SJCRH30 (cell line): ENCODE data around the gene SEMA3E. TPM values are rescaled to one million over a fixed set of nuclear protein-coding genes. Genes with fewer than 3 reads are reported as not detected.
A peak's percentile ranks its signal among the peaks of the same experiment; 100 is the strongest.
"Not testable (repeated sequence)": the region's sequence is repeated elsewhere in the genome, so short reads cannot be mapped to it uniquely, and the experiment has no call there.

Experiments
- DNase-seq, 2 experiments: peaks; one replicate each; pipeline ENCODE4 v3.0.0-alpha.2; 2015 to 2020
- H3K27ac ChIP-seq: fragments of 250-450 bp; sonication (Bioruptor Pico); 2 replicates; pipeline ENCODE4 v1.5.1; 2020; ENCODE audit warnings: mild to moderate bottlenecking, moderate library complexity
- H3K27me3 ChIP-seq: fragments of 250-450 bp; sonication (Bioruptor Pico); 2 replicates; pipeline ENCODE4 v1.5.1; 2020; ENCODE audit warnings: mild to moderate bottlenecking, moderate library complexity
- H3K36me3 ChIP-seq: fragments of 250-450 bp; sonication (Bioruptor Pico); 2 replicates; pipeline ENCODE4 v1.5.1; 2020; ENCODE audit warnings: mild to moderate bottlenecking, moderate library complexity
- H3K4me1 ChIP-seq: fragments of 250-450 bp; sonication (Bioruptor Pico); 2 replicates; pipeline ENCODE4 v1.5.1; 2020; ENCODE audit warnings: mild to moderate bottlenecking, moderate library complexity
- H3K4me3 ChIP-seq: fragments of 250-450 bp; sonication (Bioruptor Pico); 2 replicates; pipeline ENCODE4 v1.5.1; 2020; ENCODE audit warnings: mild to moderate bottlenecking, moderate library complexity
- H3K9me3 ChIP-seq: fragments of 250-450 bp; sonication (Bioruptor Pico); replicated peaks from 2 replicates; pipeline ENCODE4 v1.5.1; 2020; ENCODE audit warnings: mild to moderate bottlenecking, moderate library complexity
- total RNA-seq: library from RNA; depleted of rRNA; stranded (reverse); fragments of >200 nt; shearing (Covaris generic); gene quantifications from 2 replicates; pipeline ENCODE4 v1.2.3, GENCODE V29; 2014

Gene SEMA3E
- total RNA-seq, 1 experiment from 2014 or later: 0.53 TPM

DNA sequence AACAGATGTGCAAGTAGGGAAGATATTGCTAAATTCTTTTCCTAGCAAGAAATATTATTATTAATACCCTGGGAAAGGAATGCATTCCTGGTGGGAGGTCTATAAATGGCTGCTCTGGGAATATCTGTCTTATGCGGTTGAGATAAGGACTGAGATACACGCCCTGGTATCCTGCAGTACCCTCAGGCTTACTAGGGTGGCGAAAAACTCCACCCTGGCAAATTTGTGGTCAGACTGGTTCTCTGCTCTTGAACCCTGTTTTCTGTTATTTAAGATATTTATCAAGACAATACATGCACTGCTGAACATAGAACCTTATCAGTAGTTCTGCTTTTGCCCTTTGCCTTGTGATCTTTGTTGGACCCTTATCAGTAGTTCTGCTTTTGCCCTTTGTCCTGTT is 96.4 kb downstream of the SEMA3E start:
- not testable (repeated sequence) for H3K4me3 ChIP-seq, H3K36me3 ChIP-seq, H3K9me3 ChIP-seq

DNA sequence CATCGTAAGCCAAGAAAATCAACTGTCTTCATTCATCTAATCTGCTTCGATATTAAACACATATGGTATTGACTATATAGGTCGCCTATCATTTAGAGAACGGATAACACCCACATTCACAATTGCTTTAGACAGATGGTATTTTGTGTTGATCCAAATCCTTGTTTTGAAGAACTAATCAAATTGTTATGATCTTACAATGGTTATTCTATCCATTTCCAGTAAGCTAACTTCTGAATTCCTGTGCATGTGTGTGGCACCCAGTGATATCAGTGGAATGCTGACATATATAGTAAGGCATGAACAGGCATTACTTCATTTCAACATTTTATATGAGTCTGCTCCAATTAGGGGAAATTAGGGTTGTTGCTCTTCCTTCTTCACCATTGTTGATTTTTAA is 98.8 kb downstream of the SEMA3E start:
- no peaks in the 10 kb centered on the region for H3K27me3 ChIP-seq

More for the DNA sequence above, 96.4 kb downstream of the SEMA3E start:
- H3K4me1 ChIP-seq: peaks cover 13% of the 10 kb centered on the region; the same call in 1 of the 2 replicates
- not testable (repeated sequence) for H3K27ac ChIP-seq, H3K27me3 ChIP-seq, DNase-seq

DNA sequence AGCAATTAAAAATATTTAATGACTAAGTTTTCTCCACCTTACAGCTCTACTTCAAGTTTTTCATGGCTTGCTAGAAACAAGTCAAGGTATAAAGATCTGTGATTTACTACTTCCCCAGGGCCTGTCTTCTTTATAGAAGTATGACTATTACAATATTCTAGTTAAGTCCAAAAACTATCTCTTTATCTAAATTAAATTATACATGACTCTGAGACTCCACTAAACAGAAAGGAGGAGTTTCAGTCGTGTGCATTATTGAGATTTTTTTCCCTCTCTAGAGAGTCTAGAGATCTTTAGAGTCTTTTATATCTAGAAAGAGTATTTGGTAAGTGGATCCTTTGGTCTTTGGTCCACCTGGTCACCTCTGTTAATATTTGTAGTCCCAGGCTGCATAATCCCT is 100.7 kb downstream of the SEMA3E start:
- DNase-seq: no peak
- H3K9me3 ChIP-seq: 0 out of 2 replicates have a peak, but pooled peaks cover 5% of the 10 kb centered on the region
- no peaks in the 10 kb centered on the region; the same call in 1 of the 2 replicates for H3K36me3 ChIP-seq
- H3K27ac ChIP-seq: no peak overlapping the region
- peaks cover 13% of the 10 kb centered on the region; the same call in 1 of the 2 replicates for H3K4me1 ChIP-seq
- no peaks in the 10 kb centered on the region for H3K27me3 ChIP-seq
- H3K4me3 ChIP-seq: no peak overlapping the region

More for the DNA sequence above, 98.8 kb downstream of the SEMA3E start:
- Histone ChIP-seq H3K4me3 (no peak overlapping the region), H3K4me1 (peaks cover 13% of the 10 kb centered on the region; the same call in 1 of the 2 replicates), H3K36me3 (no peaks in the 10 kb centered on the region), H3K9me3 (0 out of 2 replicates have a peak, but pooled peaks cover 6% of the 10 kb centered on the region), H3K27ac (peak overlapping the region; percentile 21; the same call in 1 of the 2 replicates)
- DNase-seq: no peak

DNA sequence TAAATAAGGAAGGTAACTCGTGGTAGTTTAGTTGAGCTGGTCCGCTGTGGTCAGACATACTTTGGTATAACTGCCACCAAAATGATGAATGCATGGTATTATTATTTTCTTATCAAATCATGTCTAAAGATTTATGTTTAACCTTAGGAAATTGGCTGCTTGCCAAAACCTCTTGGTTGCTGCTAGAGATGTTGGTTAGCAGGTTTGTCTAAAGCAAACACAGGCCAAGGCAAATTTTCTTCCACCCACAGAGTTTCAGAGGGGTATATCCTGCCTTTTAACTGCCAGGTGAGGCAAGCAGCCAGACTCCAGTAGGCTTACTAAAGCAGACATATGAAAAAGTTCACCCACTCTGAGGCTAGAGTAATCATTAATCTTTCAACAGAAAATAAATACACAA is 101.4 kb downstream of the SEMA3E start:
- Histone ChIP-seq H3K4me3 (no peak overlapping the region), H3K27ac (no peak overlapping the region)
- peak in 1 of 2 experiments; percentile 49 for DNase-seq

DNA sequence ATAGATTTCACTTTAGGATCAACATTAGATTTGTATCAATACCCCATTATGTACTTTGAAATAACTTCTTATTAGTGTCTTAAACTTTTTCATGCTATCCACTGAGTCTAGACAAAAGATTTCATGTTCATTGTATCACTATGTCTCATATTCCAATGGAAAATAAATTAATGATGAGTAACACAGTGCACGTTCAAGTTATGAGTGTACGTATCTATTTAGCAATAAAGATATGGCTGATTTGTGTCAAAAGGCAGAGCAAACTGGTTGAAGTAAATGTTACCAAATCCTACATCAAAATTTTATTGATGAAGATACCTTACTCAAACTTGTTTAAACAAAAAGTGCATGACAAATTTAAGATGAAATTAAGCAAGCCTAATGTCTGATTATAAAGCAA is 102.4 kb downstream of the SEMA3E start:
- peaks cover 13% of the 10 kb centered on the region; the same call in 1 of the 2 replicates for H3K4me1 ChIP-seq
- no peaks in the 10 kb centered on the region; the same call in 1 of the 2 replicates for H3K36me3 ChIP-seq
- 0 out of 2 replicates have a peak, but pooled peaks cover 5% of the 10 kb centered on the region for H3K9me3 ChIP-seq
- DNase-seq: no peak
- H3K4me3 ChIP-seq: no peak overlapping the region
- H3K27ac ChIP-seq: no peak overlapping the region
- no peaks in the 10 kb centered on the region for H3K27me3 ChIP-seq

More for the DNA sequence above, 101.4 kb downstream of the SEMA3E start:
- H3K27me3 ChIP-seq: no peaks in the 10 kb centered on the region
- peaks cover 13% of the 10 kb centered on the region; the same call in 1 of the 2 replicates for H3K4me1 ChIP-seq
- H3K36me3 ChIP-seq: no peaks in the 10 kb centered on the region; the same call in 1 of the 2 replicates
- H3K9me3 ChIP-seq: 0 out of 2 replicates have a peak, but pooled peaks cover 5% of the 10 kb centered on the region

DNA sequence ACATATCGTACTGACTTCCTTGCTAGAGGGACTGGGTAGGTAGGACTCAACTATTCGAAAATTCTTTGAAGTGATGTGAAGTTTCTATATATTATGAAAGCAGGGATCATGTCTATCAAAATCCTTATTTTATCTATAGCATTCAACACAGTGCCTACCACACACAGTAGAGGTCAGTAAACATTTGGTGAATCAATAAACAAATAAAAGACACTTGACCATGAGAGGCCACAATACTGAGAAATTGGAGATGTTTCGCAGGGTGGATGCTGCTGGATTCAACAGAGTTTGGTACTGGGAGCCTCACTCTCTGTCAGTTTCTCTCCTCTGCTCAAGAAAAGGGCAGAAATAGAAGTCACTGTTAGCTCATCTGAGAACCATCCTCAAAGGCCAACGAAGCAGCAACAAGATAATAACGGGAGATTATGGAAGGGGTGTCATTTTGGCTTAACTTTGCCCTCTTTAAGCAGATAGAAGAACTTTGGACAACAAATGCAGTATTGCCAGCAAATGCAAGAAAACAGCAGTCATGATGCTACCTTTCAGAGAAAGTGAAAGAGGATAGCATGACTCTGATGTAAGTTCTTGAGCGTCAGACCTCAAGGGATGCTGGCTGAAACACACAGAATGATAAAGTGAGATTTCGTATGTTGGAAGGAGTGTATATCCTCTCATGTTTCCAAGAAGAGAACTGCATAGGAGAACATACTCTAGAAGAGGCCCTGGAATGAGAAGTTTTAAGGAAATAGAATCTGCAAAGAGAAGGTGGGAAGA is 107.6 kb downstream of the SEMA3E start:
- no peak overlapping the region for H3K4me3 ChIP-seq
- no peaks in the 10 kb centered on the region for H3K4me1 ChIP-seq
- H3K9me3 ChIP-seq: no peaks in the 10 kb centered on the region
- no peaks in the 10 kb centered on the region; the same call in 1 of the 2 replicates for H3K36me3 ChIP-seq
- no peaks in the 10 kb centered on the region for H3K27me3 ChIP-seq
- no peak overlapping the region for H3K27ac ChIP-seq
- no peak for DNase-seq

DNA sequence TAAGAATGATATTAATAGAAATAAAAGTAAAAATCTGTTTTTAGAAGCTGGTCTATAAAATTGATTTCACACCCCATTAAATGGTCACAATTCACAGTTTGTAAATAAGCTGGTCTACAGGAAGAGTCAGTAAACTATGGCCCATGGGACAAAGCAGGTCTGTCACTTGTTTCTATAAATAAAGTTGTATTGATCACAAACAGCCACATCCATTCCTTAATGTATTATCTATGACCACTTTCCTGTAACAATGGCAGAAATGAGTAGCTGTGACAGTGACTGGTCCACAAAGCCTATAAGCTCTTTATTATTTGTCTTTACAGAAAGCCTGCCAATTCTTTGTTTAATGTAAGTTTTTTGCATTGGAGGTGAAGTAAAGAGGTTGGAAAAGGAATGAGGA is 114.5 kb downstream of the SEMA3E start:
- Histone ChIP-seq H3K36me3 (no peaks in the 10 kb centered on the region), H3K9me3 (no peaks in the 10 kb centered on the region), H3K27ac (no peak overlapping the region), H3K4me1 (peaks cover 3% of the 10 kb centered on the region; the same call in 1 of the 2 replicates), H3K4me3 (no peak overlapping the region), H3K27me3 (no peaks in the 10 kb centered on the region)
- no peak for DNase-seq

DNA sequence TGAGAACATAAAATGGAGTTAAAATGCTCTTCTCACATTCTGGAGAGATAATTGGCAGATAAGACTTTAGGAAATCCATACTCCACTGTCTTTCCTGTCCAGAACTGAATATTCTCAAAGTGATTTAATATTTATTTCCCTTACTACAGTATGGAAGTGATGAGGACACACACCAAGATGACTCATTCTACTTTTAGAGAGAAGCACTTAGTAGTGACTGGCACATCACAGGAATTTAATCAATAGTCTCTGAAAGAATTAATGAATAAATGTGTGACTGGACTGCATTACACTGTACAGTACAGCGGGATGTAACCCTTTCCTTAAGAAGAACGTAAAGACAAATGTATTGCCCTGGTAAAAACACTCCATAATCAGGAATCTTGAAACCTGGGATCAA is 116.7 kb downstream of the SEMA3E start:
- no peak for DNase-seq
- H3K4me3 ChIP-seq: no peak overlapping the region
- peaks cover 17% of the 10 kb centered on the region for H3K4me1 ChIP-seq
- H3K27me3 ChIP-seq: no peaks in the 10 kb centered on the region
- no peaks in the 10 kb centered on the region for H3K9me3 ChIP-seq
- H3K36me3 ChIP-seq: no peaks in the 10 kb centered on the region
- H3K27ac ChIP-seq: no peak overlapping the region

DNA sequence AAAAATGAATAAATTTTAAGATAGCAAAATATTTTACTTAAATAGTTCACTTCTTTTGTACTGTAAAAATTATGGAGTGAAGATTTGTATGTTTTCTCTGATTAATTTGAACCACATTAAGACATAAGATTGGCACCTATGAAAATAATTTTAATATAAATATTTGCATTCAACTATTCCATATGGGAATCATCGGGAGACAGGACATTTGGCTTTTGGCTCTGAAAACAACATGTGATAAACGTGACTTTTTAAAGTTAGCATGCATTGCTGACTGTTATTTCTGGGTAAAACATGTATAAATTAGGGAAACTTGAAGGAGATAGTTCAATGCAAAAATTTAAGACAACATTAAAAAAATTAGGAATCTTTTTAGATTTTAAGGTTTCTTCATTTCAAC is 117.2 kb downstream of the SEMA3E start:
- DNase-seq: no peak
- no peak overlapping the region for H3K4me3 ChIP-seq
- H3K9me3 ChIP-seq: no peaks in the 10 kb centered on the region
- no peak overlapping the region for H3K27ac ChIP-seq
- peaks cover 17% of the 10 kb centered on the region for H3K4me1 ChIP-seq
- no peaks in the 10 kb centered on the region for H3K36me3 ChIP-seq
- no peaks in the 10 kb centered on the region for H3K27me3 ChIP-seq

DNA sequence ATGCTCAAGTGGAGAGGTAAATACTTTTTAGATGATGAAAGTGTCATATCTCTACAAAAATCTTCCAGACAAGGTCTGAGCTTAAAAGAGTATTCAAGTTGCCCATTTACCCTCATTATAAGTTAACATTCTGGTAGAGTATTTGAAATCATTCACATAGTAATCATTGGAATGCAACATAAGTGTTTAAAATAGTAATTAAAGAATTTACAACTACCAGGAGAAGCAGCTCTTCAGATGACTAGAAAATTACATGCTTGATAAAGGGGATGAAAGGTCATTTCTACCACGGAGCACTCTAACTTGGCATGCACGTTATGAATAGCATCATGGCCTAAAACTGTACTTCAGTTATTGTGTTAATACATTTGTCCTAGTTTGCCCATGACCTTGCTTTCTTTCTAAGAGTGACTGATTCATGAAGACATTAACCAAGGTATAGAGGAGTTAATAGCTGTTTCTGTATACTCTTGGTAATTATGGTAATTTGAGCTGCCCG is 120.0 kb downstream of the SEMA3E start:
- Histone ChIP-seq H3K4me1 (peaks cover 38% of the 10 kb centered on the region), H3K27me3 (no peaks in the 10 kb centered on the region), H3K9me3 (no peaks in the 10 kb centered on the region), H3K36me3 (no peaks in the 10 kb centered on the region), H3K27ac (no peak overlapping the region), H3K4me3 (no peak overlapping the region)
- DNase-seq: no peak

DNA sequence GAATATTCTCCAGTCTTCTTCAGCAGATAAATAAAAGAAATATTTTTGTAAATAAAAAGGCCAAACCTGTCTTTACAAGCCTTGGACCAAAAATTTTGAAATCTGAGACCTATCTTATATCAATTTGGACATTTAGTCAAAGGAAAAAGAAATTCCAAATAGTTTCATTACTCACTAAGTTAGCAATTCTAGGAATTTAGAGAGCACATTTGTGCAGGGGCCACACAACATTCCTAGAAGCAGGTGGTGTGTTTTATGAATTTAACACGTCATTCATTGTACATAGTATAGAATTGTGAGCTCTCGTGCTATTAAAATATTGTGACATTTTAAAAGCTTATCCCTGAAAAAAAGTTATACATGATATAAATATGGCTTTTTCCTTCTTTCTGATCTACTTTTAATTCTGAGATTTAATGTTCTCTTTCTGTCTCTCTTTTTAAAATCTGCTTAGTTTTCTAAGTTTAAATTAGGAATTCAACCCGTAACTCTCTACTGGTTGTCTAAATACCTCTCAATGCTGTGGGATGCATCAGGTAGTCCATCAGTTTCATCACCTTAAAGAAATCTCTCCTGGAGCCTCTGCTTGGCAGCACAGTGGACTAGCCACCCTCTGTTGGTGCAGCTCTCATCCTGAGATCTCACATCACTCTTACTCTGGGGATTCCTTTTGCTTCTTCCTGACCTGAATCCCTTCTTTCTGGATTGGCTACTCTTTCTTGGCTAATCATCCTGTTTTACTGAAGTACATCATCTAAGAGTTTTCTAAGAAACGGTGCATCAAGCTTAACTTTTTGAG is 124.5 kb downstream of the SEMA3E start:
- Histone ChIP-seq H3K4me1 (peaks cover 53% of the 10 kb centered on the region), H3K27ac (peak overlapping the region; percentile 78), H3K36me3 (no peaks in the 10 kb centered on the region), H3K9me3 (no peaks in the 10 kb centered on the region), H3K4me3 (no peak overlapping the region), H3K27me3 (no peaks in the 10 kb centered on the region)
- peak; percentile 50 to 52 for DNase-seq

DNA sequence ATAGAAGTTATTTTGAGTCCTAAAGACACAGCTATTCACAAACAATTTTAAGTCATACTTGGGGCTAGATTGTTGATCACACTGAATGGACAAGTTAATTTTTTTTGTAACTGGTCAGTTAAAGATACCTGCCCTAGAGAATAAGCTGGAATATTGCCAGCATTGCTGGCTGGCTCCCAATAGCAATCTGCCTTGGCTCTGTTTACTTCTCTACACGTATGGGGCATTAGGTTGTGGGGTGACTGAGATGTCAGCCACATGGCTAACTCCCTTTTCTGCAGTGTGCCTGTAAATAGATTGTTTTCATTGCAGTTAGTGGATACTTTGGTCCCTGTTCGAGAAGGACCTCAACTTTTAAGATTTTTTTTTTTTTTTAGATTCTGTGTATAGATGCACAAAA is 128.2 kb downstream of the SEMA3E start:
- no peak overlapping the region for H3K27ac ChIP-seq
- H3K9me3 ChIP-seq: no peaks in the 10 kb centered on the region
- H3K36me3 ChIP-seq: no peaks in the 10 kb centered on the region

DNA sequence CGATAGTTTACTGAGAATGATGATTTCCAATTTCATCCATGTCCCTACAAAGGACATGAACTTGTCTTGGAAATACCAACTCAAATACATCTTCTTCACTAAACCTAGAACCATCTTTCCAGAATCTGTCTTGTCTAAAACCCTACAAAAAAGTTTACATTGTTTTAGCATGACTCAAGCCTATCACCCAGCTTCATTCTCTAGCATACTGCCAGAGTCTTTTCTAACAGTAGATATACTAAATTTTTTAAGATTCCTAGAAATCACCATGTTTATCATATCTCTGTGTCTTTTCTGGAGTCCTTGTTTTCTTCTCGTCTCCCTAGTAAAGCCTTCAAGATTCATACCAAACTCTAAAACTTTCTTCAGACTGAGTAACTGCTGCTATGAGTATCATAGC is 129.7 kb downstream of the SEMA3E start:
- H3K36me3 ChIP-seq: no peaks in the 10 kb centered on the region
- H3K27ac ChIP-seq: no peak overlapping the region
- peaks cover 22% of the 10 kb centered on the region for H3K4me1 ChIP-seq
- H3K4me3 ChIP-seq: no peak overlapping the region
- no peak for DNase-seq
- no peaks in the 10 kb centered on the region for H3K9me3 ChIP-seq
- H3K27me3 ChIP-seq: no peaks in the 10 kb centered on the region

More for the DNA sequence above, 128.2 kb downstream of the SEMA3E start:
- Histone ChIP-seq H3K4me1 (peaks cover 35% of the 10 kb centered on the region), H3K27me3 (no peaks in the 10 kb centered on the region), H3K4me3 (no peak overlapping the region)
- DNase-seq: no peak

DNA sequence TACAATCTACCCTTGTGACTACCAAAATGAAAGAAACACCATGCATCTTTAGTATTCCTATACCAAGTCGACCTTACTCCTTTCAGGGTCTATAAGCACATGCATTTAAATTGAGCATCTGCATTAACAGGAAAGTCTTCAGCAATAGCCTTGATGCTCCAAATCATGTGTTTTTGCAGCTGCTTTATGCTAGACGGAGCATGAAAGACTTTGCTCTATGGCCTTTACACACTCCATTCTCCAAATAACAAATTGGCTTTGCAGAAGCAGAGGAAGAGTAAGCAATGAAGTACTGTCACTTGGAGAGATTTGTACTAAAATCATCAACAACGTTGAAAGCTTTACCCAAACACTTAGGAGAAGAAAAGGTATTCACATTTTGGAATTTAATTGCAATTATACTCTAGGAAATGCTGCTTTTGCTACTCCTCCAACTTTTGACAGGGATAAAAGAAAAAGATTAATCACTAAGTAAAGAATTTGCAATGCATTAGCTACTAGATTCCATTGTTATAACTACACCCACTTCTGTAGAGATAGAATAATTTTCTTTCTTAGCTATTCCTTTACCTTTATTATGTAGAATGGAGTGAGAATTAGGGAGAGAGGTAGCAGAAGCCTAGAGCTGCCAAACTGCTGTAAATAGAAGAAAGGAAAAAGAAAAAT is 131.8 kb downstream of the SEMA3E start:
- H3K4me3 ChIP-seq: no peak overlapping the region
- H3K27me3 ChIP-seq: no peaks in the 10 kb centered on the region
- no peaks in the 10 kb centered on the region for H3K36me3 ChIP-seq
- peaks cover 7% of the 10 kb centered on the region; the same call in 1 of the 2 replicates for H3K4me1 ChIP-seq
- no peak overlapping the region for H3K27ac ChIP-seq
- DNase-seq: no peak
- no peaks in the 10 kb centered on the region for H3K9me3 ChIP-seq
